D721Med (cell line): Measurements from ENCODE around the gene CDC25C.

Experiments
- DNase-seq: peaks from one replicate; pipeline ENCODE4 v3.0.0; 2011; ENCODE audit warnings: low spot score; ENCODE audit not compliant: insufficient read length
- FAIRE-seq: peaks from 2 replicates; lab custom pipeline; 2011; peaks lifted over from hg19 to GRCh38; lab: Jason Lieb, UNC
- TF ChIP-seq, protein P1 (sequence below): IDR thresholded peaks from 2 replicates; pipeline ENCODE4 v1.5.1; 2012; ENCODE audit warnings: mild to moderate bottlenecking, control low read depth; ENCODE audit not compliant: insufficient read depth; ENCODE audit errors: missing control alignments

Gene CDC25C

DNA sequence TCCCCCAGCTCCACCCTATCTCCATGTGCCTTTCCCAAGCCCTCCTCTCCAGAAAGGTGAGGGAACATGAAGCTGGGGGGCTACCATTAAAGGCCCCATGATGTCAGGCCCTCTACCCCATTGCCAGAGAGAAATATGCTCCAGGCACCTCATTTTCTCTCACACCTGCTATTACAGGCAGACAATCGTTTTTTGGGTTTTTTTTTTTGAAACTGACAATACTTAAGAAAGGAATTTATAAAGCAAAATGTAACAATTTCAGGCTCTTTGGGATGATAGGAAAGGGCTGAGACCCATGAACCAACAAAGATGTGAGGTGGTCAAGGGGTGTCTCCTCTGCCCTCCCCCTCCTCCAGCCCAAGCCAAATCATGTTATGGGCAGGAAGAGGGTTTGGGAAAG lies 55.7 kb downstream of the CDC25C start:
- no peak for DNase-seq
- TF ChIP-seq, protein P1, sequence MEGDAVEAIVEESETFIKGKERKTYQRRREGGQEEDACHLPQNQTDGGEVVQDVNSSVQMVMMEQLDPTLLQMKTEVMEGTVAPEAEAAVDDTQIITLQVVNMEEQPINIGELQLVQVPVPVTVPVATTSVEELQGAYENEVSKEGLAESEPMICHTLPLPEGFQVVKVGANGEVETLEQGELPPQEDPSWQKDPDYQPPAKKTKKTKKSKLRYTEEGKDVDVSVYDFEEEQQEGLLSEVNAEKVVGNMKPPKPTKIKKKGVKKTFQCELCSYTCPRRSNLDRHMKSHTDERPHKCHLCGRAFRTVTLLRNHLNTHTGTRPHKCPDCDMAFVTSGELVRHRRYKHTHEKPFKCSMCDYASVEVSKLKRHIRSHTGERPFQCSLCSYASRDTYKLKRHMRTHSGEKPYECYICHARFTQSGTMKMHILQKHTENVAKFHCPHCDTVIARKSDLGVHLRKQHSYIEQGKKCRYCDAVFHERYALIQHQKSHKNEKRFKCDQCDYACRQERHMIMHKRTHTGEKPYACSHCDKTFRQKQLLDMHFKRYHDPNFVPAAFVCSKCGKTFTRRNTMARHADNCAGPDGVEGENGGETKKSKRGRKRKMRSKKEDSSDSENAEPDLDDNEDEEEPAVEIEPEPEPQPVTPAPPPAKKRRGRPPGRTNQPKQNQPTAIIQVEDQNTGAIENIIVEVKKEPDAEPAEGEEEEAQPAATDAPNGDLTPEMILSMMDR: no peak
- no peak for FAIRE-seq

DNA sequence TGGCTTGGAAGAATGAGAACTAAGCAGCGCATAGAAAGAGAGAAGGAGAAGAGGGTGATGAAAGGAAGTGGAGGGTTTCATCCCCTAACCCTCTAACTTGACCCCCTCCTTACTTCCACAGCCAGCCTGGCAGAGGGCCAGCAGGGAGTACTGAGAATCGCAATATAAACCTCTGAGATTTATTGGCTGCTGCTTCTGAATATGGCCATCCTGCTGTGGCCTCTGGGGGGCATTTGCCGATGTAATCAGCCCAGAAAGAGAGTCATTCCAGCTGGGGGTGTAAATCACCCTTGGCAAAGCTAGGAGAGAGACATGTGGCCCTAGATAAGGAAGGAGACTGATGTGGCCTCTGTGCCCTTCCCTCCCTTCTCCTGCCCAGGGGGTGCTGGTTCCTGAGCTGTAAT lies 56.2 kb downstream of the CDC25C start:
- TF ChIP-seq, protein P1: no peak
- no peak for FAIRE-seq
- no peak for DNase-seq

DNA sequence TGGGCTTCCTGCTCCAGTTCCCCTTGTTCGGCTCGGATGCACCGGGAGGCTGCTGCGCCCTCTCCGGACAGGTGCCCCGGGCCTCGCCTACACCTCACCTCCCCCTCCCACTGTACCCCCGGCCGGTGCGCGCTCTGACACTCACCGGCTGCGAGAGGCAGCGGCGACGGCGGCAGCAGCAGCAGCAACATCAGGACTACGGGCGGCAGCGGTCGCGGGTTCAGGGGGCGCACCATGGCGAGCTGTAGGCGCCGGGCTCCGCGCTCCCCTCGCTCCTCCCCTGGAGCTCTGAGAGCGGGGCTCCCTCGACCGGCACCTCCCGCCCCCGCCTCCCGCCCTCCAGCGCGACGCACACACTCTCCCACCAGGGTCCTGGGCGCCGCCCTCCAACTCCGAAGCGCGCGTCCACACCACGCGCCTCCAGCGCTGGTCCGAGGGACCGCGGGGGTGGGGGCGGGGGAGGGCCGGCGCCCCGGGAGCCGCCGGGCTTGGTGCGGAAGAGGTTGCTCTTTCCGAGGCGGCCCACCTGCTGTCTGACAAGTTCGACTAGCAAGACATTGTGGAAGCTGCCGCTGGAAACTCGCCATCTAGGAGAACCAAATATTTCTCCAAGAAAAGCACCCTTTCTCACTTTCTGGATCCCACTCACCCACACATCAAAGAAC lies 57.3 kb downstream of the CDC25C start, which contains the start of gene GFRA3:
Gene GFRA3, minus strand, starts transcription at position 433 of the 665 bp plus-strand sequence. Its CDS starts 197 bp downstream, at position 236.
- DNase-seq (no peak), FAIRE-seq (no peak)

DNA sequence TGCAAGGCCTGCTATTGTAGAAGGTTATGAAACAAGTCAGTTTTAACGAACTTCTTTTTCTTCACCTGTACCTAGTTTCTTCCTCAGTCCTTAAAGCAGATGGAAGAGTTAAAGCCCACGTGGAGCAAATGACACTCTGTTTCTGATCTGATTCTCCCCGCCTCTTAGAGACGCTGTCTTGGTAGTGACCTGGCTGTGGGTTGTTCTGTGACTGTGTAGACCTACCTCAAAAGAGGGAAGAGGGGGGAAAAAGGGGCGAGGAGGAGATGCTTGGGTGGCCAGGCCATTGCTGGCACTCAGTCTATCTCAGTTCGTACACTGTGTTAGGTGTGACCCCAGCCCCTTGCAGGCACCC lies 57.8 kb downstream of the CDC25C start:
- TF ChIP-seq, protein P1: no peak
- DNase-seq (no peak), FAIRE-seq (no peak)

More for the DNA sequence above, 57.3 kb downstream of the CDC25C start, which contains the start of gene GFRA3:
- TF ChIP-seq, protein P1: no peak

DNA sequence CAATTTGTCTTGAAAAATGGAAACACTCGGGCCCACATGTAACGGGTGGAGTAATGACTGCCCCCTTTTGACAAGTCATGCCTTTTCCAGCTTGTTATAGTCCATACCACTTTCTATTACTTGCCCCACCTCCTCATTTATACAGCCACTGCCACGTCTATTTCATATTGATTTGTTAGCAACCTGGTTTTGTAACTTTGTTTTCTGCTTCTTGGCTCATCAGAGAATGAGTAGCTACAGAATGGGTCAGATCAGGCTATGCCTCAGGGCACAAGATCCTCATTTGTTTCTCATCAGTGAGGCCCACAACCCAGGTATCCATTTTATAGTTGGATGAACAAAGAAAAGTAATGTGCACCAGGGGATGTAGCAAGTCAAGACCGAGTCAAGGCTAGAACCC lies 58.9 kb downstream of the CDC25C start:
- no peak for FAIRE-seq
- DNase-seq: no peak
- TF ChIP-seq, protein P1: no peak

DNA sequence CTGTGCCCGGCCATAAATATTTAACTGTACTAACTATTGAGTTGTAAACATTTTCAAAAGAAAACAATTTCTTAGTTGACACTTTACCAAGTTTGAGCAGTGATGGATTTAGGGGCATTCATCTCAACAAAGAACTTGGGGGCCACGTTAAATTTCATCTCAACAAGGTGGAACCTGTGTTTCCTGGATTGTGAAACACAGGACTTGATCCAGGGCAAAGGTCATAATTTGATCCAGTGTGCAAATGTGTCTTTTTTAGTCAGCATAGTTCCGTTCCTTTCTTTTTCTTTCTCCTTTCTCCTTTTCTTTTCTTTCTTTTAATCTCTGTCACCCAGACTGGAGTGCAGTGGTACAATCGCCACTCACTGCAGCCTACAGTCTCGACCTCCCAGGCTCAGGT lies 60.3 kb downstream of the CDC25C start:
- TF ChIP-seq, protein P1: no peak
- FAIRE-seq (no peak), DNase-seq (no peak)

DNA sequence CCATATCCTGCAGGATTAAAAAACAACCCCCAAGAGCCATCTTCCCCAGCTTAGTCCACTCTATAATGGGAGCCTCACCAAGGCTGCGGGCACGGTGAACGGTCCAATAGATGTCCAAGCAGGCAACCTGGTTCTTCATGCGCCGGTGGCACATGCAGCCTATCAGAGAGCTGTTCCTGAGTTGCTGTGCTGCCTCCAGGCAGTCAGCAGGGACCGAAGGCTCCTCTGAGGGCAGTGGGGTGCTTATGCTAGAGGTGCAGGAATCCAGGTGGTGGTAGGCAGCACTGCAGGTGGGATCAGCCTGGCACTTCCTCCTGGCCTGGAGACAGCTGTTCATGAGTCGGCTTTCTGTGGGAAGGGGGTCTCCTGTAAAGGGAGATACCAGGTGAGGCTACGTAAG lies 67.4 kb downstream of the CDC25C start:
- DNase-seq (no peak), FAIRE-seq (no peak)
- TF ChIP-seq, protein P1: no peak
